Measurements from ENCODE around the gene TNPO1.

TNPO1 gene

DNA sequence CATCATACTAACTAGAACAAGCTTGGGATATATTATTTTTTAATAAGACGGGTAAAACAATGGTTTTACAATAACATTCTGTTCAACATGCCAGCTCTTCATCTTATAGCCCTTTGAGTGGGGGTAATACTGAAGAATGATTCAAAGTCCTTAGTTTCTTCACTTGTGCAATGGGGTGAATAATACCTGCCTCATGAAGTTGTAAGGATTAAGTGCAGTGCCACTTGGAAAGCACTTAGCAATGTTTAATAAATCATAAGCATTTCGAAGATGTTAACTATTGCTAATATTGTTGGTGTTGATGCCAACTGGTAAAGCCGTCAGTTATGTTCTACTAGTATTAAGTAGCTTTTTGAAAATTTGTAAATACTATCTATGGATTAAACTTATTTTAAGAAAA is 38.0 kb downstream of the TNPO1 start:
- no peak for TF ChIP-seq POLR2A (IDR thresholded peaks at IDR 0.05; ENCODE audit: low read depth, low read length)
- no peak for FAIRE-seq
- no peak for DNase-seq (ENCODE audit: insufficient read length, low spot score)

DNA sequence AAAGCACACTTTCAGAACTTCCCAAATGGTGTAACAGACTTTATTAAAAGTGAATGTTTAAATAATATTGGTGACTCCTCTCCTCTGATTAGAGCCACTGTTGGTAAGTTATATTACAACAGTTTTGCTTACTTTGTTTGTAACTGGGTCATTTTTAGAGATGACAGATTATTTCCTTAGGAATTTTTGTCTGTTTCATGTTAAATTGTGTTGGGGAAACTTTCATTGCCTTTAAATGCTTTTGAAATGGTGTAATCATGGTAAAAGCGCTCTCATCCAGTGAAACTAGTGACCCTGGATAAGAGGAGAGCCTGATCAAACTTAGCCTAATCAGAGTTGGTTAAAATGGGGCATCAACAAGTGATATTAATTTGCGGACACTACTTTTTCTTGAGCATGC is 39.4 kb downstream of the TNPO1 start:
- FAIRE-seq (peak; percentile 23), DNase-seq (ENCODE audit: insufficient read length, low spot score) (no peak)
- no peak for TF ChIP-seq POLR2A (IDR thresholded peaks at IDR 0.05; ENCODE audit: low read depth, low read length)

DNA sequence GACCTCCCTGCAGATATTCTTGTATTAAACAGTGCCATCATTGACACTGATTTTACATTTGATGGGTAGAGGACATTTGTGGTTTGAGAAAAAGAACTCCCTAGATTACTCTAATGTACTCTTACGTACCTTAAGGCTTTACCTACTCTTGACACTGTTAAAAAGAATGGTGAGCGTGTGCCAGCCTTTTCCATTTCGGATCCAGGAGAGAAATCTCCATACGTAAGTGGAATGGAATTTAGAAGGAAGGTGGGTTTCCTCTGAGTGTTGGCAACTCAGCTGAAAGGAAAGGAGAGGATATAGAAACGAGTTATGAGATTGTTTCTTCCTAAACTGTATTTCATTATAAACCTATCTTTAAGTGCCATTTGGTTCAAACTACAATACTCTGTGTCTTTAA is 40.9 kb downstream of the TNPO1 start:
- DNase-seq (ENCODE audit: insufficient read length, low spot score) (no peak), FAIRE-seq (no peak)
- TF ChIP-seq POLR2A (IDR thresholded peaks at IDR 0.05; ENCODE audit: low read depth, low read length) = no peak

DNA sequence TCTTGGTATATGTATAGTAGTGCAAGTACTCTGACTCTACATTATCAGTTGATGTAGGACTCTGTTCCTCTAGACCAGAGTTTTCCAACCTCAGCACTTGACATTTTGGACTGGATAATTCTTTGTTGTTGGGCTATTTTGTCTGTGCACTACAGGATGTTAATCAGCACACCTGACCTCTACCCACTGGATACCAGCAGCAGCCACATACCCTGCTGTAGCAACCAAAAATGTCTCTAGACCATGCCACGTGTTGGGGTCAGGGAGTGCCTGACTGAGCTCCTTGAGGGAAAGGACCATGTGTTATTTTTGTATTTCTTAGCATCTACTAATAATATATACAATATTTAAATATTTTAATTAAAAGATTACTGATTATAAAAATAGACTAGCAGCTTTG is 42.7 kb downstream of the TNPO1 start:
- DNase-seq (ENCODE audit: insufficient read length, low spot score) (no peak), FAIRE-seq (no peak)
- TF ChIP-seq POLR2A (IDR thresholded peaks at IDR 0.05; ENCODE audit: low read depth, low read length) = no peak

DNA sequence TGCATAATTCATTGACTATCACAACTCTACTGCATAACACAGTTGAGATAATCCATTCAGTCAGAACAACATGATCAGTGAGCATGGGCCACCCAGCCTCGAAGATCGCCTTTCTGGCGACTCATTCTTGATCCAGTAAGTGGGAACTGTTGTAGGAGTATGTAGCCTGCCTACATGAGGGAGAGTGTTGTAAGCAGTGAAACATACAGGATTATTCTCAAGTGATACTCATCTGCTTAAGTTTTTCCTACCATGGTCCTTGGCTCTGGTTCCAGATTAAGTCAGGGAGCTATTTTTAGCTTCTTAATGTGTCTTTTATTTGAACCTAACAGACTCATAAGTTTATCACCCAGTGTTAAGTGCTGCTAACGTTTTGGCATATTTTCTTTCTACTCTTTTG is 44.0 kb downstream of the TNPO1 start:
- FAIRE-seq = no peak
- DNase-seq (ENCODE audit: insufficient read length, low spot score) = no peak
- TF ChIP-seq POLR2A (IDR thresholded peaks at IDR 0.05; ENCODE audit: low read depth, low read length) = no peak

DNA sequence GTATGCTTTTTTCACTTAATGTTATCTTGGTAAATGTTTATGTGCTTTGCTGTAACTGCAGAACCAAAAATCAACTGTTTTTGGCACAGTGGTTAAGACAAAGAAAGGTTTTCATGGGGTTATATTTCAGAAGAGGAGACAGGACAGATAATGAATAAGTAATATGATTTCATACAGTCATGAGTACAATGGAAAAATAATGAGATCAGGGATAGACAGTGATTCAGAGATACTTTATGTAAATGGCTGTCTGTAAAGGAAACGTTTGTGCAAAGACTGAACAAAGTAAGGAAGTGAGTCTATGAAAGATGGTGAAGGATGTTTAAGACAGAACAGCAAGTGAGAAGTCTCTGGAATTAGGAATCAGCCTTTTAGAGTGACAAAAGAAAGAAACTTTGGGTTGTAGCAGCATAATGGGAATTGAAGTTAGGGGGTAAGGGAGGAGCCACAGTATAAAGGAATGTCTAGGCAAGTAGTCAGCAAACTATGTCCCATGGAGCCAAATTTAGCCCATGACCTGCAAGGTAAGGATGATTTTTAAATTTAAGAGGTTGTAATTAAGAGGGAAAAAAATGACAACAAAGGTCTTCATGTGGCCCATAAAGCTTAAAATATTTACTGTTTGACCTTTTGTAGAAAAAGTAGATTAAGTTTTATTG is 55.0 kb downstream of the TNPO1 start:
- FAIRE-seq (peak; percentile 70), DNase-seq (ENCODE audit: insufficient read length, low spot score) (no peak)
- TF ChIP-seq POLR2A (IDR thresholded peaks at IDR 0.05; ENCODE audit: low read depth, low read length) = no peak

DNA sequence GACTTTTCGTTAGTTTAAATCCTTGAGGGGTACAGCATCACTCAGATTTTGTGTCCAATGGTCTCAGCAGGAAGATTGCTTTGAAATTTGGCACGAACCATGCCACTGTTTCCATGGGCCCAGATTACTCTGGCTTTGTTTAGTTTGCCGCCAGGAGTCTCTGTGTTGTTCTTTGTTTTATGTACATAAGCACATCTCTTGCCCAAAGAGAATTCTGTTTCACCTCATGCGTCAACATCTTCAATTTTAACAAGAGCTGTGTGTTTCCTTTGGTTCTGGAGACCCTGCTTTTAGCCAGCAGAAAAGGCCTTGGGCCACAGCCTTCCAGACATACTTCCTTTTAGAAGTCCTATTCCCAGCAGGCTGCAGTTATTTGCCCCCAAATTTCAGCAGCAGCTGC is 62.4 kb downstream of the TNPO1 start:
- no peak for TF ChIP-seq POLR2A (IDR thresholded peaks at IDR 0.05; ENCODE audit: low read depth, low read length)
- DNase-seq (ENCODE audit: insufficient read length, low spot score) = no peak
- FAIRE-seq = no peak

DNA sequence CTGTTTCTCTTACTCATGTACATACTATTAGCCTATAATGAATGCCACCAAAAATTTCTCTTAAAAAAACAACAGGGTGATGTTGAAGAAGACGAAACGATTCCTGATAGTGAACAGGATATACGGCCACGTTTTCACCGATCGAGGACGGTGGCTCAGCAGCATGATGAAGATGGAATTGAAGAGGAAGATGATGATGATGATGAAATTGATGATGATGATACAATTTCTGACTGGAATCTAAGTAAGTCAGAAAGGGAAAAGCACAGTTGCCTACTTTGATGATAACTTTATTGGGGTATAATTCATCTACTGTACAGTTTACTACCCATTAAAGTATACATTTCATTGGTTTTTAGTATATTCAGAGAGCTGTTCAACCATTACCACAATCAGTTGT is 66.5 kb downstream of the TNPO1 start:
- no peak for TF ChIP-seq POLR2A (IDR thresholded peaks at IDR 0.05; ENCODE audit: low read depth, low read length)
- DNase-seq (ENCODE audit: insufficient read length, low spot score) = no peak
- no peak for FAIRE-seq

DNA sequence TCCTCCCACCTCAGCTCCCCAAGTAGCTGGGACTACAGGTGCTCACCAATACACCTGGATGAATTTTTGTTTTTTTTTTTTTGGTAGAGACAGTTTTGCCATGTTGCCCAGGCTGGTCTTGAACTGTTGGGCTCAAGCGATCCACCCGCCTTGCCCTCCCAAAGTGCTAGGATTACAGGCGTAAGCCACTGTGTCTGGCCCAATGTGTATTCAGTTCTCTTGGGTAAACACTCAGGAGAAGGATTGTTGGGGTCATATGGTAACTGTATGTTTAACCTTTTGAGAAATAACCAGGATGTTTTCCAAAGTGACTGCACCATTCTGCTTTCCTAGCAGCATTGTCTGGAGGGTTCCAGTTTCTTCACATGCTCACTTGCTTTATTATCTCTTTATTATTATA is 67.4 kb downstream of the TNPO1 start:
- DNase-seq (ENCODE audit: insufficient read length, low spot score) (no peak), FAIRE-seq (no peak)
- TF ChIP-seq POLR2A (IDR thresholded peaks at IDR 0.05; ENCODE audit: low read depth, low read length) = no peak

DNA sequence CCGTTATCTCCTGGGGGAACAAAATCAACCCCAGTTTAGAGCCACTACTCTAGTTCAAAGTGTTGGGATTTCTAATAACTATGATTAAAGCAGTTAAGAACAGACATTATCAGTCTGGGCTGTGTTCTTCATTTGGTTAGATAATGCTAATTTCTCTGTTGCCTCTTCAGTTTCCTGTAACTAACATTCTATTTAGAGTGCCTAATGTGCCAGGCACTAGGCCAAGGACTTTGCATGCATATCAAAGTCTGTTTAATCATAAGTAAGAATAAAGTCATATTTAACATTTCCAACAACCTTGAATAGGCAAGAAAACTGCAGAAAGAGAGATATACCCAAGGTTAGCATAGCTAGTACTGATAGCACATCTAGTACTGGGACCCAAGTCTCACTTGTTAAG is 68.4 kb downstream of the TNPO1 start:
- no peak for DNase-seq (ENCODE audit: insufficient read length, low spot score)
- no peak for FAIRE-seq

DNA sequence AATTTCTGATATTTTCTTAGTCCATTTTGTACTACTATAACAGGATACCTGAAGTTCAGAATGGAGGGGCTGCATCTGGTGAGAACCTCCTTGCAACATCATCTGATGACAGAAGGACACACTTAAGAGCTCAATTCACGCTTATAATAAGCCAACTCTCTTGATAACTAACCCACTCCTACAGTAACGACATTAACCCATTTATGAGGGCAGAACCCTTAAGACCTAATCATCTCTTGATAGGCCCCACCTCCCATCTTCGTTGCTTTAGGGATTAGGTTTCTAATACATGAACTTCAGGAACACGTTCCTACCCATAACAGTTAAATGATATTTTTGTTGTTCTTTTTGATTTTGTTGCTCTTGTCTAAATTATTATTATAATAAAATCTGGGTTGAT is 69.4 kb downstream of the TNPO1 start:
- FAIRE-seq = no peak

More for the DNA sequence above, 68.4 kb downstream of the TNPO1 start:
- TF ChIP-seq POLR2A (IDR thresholded peaks at IDR 0.05; ENCODE audit: low read depth, low read length) = no peak

DNA sequence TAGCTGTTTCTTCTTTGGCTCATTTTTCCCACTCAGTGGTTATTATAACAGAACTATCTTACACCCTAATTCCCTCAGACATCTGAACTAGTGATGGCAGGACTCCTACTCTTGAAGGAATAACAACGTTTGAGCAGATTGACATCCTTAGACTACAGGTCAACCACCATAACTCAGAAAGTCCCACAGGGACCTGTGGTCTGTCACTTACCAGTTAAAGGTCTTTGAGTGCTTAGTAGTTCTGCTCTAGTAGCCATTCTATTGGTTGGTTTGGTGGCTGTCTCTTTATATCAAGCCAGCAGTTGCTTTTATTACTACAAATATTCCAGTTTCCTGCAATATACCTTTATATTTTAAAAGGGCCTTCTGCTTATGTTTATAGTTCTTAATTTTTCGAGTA is 72.1 kb downstream of the TNPO1 start:
- DNase-seq (ENCODE audit: insufficient read length, low spot score) (no peak), FAIRE-seq (no peak)
- no peak for TF ChIP-seq POLR2A (IDR thresholded peaks at IDR 0.05; ENCODE audit: low read depth, low read length)

More for the DNA sequence above, 69.4 kb downstream of the TNPO1 start:
- no peak for DNase-seq (ENCODE audit: insufficient read length, low spot score)
- TF ChIP-seq POLR2A (IDR thresholded peaks at IDR 0.05; ENCODE audit: low read depth, low read length) = no peak

DNA sequence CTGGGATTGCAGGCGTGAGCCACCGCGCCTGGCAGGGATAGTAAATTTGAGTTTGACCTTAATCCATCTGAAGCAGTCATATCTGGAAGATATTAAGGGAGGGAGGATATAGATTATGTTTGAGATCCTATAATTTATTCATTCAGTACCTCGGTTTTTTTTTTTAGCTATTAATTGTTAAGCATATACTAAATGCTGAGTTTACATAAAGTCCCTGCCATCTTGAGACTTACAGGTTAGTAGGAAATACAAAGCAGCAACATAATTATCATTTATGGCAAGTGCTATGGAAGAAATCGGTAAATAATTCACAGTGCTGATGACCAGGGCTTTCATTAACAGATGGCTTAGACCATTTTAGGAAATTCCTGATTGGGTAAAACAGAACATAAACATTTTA is 72.9 kb downstream of the TNPO1 start:
- no peak for TF ChIP-seq POLR2A (IDR thresholded peaks at IDR 0.05; ENCODE audit: low read depth, low read length)
- DNase-seq (ENCODE audit: insufficient read length, low spot score) (no peak), FAIRE-seq (no peak)

DNA sequence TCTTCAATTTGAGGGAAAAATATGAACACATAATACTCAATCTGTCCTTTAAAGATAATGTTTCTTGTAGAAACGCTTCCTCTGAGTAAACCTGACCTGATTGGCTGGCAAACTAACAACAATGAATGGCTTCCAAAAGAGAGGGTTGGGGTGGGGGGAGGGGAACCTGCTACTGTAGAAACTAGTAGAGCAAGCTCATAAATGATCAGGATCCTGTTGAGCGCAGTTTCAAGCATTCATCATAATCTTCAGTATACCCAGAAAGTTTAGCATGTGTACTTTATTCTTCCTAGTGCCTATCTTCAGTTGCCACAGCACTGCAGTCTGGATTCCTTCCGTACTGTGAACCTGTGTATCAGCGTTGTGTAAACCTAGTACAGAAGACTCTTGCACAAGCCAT is 76.4 kb downstream of the TNPO1 start:
- TF ChIP-seq POLR2A (IDR thresholded peaks at IDR 0.05; ENCODE audit: low read depth, low read length) = no peak
- no peak for DNase-seq (ENCODE audit: insufficient read length, low spot score)
- FAIRE-seq = no peak

DNA sequence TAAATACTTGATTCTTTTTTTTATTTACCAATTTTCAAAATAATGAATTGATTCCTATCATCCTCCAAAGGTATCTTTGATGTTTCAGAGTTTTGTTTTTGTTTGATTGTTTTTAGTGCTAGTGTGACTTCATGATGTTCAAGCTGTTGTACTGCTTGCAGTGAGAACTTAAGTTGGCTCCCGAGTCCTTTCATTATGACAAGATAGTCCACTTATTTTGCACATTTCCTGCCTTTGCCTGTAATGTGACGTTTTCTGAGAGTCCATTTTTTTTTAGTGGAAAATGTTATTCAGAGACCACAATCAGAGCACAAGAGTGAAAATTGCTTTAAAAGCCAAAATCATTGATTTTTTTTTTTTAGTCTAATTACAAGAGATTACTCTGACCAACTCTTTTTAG is 79.3 kb downstream of the TNPO1 start:
- TF ChIP-seq POLR2A (IDR thresholded peaks at IDR 0.05; ENCODE audit: low read depth, low read length) = no peak
- FAIRE-seq (no peak), DNase-seq (ENCODE audit: insufficient read length, low spot score) (no peak)

DNA sequence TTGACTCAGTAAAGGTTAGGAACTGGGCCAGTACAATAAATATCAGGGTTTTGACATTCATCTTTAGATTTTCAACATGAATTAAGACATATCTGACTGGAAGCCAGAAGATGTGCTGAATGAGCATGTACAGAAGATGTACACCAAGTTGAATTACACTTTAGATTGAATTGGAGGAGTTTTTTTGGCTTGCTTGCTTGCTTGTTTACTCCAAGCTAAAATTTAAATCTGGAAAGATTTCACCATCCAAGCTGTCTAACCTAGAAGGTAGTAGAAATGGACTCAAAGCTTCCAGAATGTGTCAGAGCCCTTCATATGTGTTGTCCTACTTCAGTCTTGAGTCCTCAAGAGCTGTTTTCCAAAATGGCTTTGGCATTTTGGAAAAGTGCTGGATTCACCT is 90.3 kb downstream of the TNPO1 start:
- no peak for TF ChIP-seq POLR2A (IDR thresholded peaks at IDR 0.05; ENCODE audit: low read depth, low read length)
- no peak for FAIRE-seq

More for the DNA sequence above, 90.3 kb downstream of the TNPO1 start:
- no peak for DNase-seq (ENCODE audit: insufficient read length, low spot score)
